WTC11 (cell line): ENCODE measurements around the gene PRAMEF5.
"Not testable (repeated sequence)": the region's sequence is repeated elsewhere in the genome, so short reads cannot be mapped to it uniquely, and the experiment has no call there.

Experiments used
- CBFB ChIP-seq: sonication (generic); formaldehyde crosslinking; IDR thresholded peaks from 2 replicates; pipeline ENCODE4 v1.8.1; 2022; ENCODE audit warnings: mild to moderate bottlenecking, low read depth, missing genetic modification reagents
- CTCF ChIP-seq: fragments of 200-600 bp; IDR thresholded peaks from 2 replicates; pipeline ENCODE4 v1.8.0; 2022; ENCODE audit warnings: antibody characterized with exemption
- ESRRA ChIP-seq: sonication (generic); formaldehyde crosslinking; IDR thresholded peaks from 2 replicates; pipeline ENCODE4 v1.8.1; 2022; ENCODE audit warnings: mild to moderate bottlenecking, missing genetic modification reagents, borderline replicate concordance
- FOXK1 ChIP-seq: sonication (generic); formaldehyde crosslinking; IDR thresholded peaks from 2 replicates; pipeline ENCODE4 v1.8.0; 2022; ENCODE audit warnings: mild to moderate bottlenecking, moderate library complexity, missing genetic modification reagents
- MAX ChIP-seq: sonication (generic); formaldehyde crosslinking; IDR thresholded peaks from 2 replicates; pipeline ENCODE4 v1.8.0; 2022; ENCODE audit warnings: mild to moderate bottlenecking, missing genetic modification reagents
- TEAD4 ChIP-seq: sonication (generic); formaldehyde crosslinking; IDR thresholded peaks from 2 replicates; pipeline ENCODE4 v1.8.0; 2022; ENCODE audit warnings: mild to moderate bottlenecking, missing genetic modification reagents
- ZNF121 ChIP-seq: sonication (generic); formaldehyde crosslinking; IDR thresholded peaks from 2 replicates; pipeline ENCODE4 v1.8.0; 2023; ENCODE audit warnings: missing genetic modification reagents
- ZNF138 ChIP-seq: sonication (generic); formaldehyde crosslinking; conservative IDR thresholded peaks from 2 replicates; pipeline ENCODE4 v1.8.1; 2022; ENCODE audit warnings: mild to moderate bottlenecking, moderate library complexity, missing genetic modification reagents
- ZNF512 ChIP-seq: sonication (generic); formaldehyde crosslinking; IDR thresholded peaks from 2 replicates; pipeline ENCODE4 v1.8.1; 2022; ENCODE audit warnings: missing genetic modification reagents, borderline replicate concordance

- TF ChIP-seq ZNF121; CTCF; CBFB (CRISPR knock-in tag); MAX (CRISPR knock-in tag); ESRRA; ZNF512 (CRISPR knock-in tag); FOXK1; TEAD4 (CRISPR knock-in tag); ZNF138 (CRISPR knock-in tag): not testable (repeated sequence)
Observed at GRCh38 chr1:13298699-13299098, 44.7 kb downstream of the PRAMEF5 start.
